Activated gamma-delta T cell (primary cell): ENCODE results near the gene LRIT3.

Experiments used
- DNase-seq: peaks from one replicate; lab custom pipeline; 2025; lab: John Stamatoyannopoulos, UW

LRIT3 gene

DNA sequence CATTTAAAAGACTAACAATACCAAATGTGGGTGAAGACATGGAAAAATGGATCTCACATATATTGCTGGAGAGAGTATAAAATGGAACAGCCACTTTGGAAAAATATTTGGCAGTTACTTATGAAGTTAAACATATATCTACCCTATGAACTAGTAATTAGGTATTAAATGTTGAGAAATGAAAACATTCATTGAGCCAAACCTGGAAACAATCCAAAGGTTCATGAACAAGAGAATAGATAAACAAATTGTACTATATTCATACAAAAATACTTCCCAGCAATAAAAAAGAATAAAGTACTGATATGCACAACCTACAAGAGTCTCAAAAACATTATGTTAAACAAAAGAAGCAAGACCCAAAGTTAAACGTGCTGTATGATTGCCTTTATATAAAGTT lies 60.8 kb downstream of the LRIT3 start:
- no peak for DNase-seq

- DNase-seq = no peak
These were observed 62.3 kb downstream of the LRIT3 start for GRCh38 chr4:109910256-109910655.

DNA sequence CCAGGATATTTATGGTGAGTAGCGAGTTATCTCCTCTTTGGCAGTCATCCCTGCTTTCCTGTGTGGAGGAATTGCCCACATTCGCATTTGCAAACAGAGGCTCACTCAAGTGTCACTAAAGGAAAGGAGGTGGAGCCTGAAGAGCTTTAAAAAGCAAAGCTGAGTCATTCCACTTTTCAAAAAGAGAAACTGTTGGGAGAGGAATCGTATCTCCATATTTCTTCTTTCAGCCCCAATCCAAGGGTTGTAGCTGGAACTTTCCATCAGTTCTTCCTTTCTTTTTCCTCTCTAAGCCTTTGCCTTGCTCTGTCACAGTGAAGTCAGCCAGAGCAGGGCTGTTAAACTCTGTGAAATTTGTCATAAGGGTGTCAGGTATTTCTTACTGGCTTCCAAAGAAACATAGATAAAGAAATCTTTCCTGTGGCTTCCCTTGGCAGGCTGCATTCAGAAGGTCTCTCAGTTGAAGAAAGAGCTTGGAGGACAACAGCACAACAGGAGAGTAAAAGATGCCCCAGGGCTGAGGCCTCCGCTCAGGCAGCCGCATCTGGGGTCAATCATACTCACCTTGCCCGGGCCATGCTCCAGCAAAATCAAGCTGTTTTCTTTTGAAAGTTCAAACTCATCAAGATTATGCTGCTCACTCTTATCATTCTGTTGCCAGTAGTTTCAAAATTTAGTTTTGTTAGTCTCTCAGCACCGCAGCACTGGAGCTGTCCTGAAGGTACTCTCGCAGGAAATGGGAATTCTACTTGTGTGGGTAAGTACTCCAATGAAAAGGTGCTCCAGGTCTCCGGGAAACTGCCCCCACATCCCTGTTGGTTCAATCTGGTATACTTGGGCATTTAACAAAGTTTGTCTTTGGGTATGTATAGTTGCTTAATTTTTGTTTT lies 65.0 kb downstream of the LRIT3 start, which contains the start of gene EGF:
TSS of gene EGF (plus strand) at position 178 of the 890 bp plus-strand sequence. CDS start at position 631, 453 bp downstream.
- no peak for DNase-seq

DNA sequence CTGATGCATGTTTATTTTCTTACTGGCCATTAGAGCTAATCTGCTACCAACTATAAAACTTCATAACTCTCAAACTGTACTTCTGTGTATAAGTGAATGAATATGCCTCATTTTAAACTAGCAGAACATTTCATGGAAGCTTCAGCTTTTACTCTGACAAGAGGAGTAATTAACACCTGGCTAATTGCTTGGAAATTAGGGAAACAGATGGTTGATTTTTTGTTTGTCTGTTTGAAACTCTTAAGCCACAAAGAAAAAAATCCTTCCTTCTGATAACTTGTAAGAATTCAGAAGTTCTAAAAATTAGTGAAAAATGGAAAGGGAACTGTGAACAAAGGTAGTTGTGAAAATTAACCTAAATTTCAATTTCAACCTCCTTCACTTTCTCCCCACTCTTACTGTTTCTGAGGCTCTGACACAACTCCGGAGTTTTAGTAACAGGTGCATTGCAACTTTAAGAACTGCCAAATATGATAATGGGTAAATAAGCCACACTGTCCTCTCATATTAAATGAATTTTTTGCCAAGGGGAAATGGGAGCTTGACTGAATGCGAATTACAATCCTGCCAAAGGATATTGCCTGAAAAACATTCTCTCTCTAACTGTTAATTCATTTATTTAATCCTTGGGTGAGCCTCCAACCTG lies 65.8 kb downstream of the LRIT3 start:
- no peak for DNase-seq

GRCh38 chr4:109914322-109914721 lies 66.4 kb downstream of the LRIT3 start:
- no peak for DNase-seq

DNA sequence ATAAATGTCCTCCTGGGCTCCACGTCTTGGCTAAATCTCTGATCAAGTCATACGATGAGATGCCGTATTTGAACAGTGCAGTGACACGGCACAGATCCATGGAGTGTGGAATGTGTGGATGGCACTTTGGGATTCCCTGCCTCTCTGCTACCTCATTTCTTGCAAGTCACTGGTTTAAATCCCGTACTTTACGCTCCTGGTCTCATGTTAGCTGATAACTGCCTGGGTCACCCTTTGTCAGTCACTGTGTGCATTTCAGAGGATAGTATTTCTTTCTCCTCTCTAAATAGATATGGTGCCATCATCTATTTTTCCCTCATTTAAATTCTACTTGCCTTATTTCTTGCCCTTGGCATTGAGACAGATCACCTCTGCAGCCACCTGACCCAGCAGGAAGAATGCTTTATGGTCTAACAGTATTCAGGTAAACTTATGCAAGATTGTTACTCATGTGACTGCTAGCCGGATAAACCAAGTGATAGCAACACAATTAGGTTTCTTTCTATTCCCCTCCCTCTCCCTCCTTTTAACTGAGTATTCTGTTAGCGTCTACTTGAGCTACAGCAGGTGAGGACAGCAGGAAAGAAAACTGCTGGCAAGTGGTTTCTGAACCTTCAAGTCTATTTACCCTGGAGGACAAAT lies 67.6 kb downstream of the LRIT3 start:
- DNase-seq = no peak

- DNase-seq = no peak
These were observed 68.1 kb downstream of the LRIT3 start for GRCh38 chr4:109916027-109916409.

DNA sequence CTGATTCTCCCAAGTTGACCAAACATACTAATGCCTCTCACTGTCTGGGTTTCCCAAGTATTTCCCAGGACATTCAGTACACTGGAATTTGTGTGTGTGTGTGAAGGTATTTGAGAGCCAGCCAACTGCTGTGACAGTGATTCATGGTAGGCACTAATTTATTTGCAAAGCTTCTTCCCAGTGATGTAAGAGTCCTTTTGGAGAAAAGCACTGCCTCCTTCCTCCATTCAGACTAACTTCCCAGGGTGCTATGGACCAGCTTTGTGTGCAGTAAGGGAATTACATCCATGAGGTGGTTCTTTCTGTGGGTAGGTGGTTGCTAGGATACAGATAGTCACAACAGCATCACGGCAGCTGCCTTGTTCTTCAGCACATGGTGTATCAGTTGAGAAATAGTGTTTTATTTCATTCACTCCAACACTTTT lies 73.5 kb downstream of the LRIT3 start:
- DNase-seq = no peak
